NCI-H2171 (cell line): Measurements from ENCODE around the gene WBP2.
"Not testable (repeated sequence)": the region's sequence is repeated elsewhere in the genome, so short reads cannot be mapped to it uniquely, and the experiment has no call there.

Experiments
- DNase-seq: peaks from one replicate; lab custom pipeline; 2025; lab: John Stamatoyannopoulos, UW

Gene WBP2

DNA sequence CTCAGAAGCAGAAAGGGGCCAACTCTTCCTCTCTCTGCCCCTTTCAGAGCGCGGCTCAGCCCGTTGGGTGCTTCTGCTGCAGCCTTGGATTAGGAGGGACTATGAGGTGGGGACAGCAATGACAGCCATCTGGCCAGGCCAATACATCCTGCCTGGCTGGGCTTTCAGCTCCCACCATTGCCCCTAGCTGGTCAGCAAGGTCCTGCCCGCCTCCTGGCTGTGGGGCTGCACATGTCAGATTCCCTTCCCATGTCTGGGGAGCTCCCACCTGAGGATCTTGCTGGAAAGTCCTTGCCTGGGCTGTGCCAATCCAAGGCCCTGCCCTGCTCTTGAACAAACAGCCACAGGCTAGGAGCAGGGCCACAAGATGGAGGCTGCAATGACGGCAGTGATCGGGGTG is 33.3 kb upstream of the WBP2 start:
- DNase-seq, result no peak

DNA sequence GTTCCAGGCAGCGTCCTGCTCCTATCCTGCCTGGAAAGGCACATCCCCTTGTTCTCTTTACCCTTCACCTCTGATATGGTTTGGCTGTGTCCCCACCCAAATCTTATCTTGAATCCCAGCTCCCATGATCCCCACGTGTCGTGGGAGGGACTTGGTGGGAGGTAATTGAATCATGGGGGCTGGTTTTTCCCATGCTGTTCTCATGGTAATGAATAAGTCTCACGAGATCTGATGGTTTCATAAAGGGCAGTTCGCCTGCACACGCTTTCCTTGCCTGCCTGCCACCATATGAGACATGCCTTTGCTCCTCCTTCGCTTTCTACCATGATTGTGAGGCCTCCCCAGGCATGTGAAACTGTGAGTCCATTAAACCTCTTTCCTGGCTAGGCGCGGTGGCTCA is 30.7 kb upstream of the WBP2 start:
- not testable (repeated sequence) for DNase-seq

DNA sequence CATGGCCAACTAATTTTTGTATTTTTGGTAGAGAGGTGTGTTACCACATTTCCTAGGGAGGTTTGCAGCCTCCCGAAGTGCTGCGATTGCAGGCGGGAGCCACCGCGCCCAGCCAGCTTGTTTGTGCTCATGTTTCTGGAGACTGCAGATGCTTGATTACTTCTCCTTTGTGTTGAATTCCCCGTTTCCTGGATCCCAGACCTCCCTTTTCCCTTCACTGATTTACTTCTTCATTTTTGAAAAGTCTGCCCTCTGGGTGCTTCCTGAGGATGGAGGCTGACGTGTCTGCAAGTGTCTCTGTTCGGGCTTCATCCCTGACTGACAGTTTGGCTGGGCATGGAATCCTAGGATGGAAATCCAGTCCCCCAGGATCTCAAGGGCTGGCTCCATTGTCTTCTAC is 30.3 kb upstream of the WBP2 start:
- DNase-seq, result no peak

DNA sequence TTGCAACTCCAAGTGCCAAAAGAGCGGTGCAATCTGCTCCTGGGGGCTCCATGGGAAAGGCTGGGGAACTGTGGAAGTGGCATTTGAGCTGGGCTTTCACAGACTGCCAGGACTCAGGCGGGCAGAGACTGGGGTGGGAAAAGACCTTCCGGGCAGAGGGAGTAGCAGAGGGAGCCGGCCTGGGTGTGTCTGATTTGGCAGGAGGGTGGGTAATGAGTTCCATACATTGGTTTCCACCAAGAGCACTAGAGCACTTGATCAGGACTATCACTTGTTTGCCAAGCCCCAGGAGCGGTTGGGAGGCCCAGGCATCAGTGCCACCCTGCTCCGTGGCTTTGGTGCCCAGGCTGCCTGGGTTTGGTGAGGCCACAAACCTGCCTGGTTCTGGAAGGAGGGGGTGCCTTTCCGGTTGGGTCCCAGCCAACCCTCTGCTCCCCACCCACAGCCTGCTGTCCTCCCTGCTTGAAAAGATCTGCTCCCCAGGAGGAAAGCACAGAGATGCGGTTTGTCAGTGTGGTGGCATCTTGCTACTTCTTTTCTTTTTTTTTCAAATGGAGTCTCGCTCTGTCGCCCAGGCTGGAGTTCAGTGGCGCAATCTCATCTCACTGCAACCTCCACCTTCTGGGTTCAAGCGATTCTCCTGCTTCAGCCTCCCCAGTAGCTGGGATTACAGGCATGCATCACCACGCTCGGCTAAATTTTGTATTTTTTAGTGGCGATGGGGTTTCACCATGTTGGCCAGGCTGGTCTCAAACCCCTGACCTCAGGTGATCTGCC is 26.7 kb upstream of the WBP2 start:
- DNase-seq, result no peak

DNA sequence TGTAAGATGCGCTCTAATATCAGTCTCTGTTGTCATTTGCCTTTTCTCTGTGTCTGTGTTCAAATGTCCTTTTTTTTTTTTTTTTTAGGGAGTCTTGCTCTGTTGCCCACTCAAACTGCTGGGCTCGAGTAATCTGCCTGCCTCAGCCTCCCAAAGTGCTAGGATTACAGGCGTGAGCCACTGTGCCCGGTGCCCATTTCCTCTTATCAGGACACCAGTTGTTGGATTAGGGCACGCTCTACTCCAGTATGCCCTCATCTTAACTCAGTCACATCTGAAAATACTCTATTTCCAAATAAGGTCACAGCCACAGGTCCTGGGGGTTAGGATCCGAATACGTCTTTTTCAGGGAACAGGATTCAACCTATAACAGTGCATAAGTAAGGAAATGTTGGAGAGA is 25.1 kb upstream of the WBP2 start:
- no peak for DNase-seq

DNA sequence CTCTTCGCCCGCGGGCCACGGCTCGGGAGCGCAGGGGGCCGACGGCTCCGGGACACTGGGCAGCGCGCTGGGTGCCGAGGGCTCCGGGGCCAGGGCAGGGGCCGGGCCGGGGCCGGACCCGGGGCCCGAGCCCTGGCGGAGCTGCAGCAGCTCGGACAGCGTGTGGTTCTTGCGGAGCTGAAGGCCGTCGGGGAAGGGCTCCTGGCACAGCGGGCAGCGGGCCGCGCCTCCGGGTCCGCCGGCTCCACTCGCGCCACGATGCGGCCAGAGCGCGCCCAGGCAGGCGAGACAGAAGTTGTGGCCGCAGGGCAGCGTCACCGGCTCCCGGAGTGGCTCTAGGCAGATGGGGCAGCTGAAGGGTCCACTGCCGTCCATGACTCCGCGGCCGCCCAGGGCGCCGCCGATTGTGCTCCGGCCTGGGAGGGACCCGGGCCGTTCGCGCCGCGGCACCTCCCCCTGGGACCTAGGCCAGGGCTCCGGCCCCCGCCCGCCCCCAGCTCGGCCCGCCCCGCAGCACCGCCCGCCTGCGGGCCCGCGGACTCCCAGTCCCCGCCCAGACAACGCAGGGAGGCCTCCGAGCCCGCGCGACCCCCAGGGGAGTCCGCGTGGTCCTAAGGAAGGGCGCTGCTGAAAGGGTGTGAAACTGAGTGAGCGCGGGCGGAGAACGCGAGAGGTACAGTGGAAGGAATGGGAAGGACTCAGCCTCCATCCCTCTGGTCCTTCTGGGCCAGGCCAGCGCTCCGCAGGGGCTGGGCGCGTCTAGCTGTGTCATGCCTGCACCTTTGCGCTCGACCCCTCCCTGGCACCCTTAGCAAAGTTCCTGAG is 23.3 kb upstream of the WBP2 start, which contains the start of gene TRIM47:
Gene TRIM47 (minus strand): TSS at position 408 of the 825 bp plus-strand sequence. CDS start 33 bp downstream, at position 375.
- DNase-seq, result peak; percentile 26

DNA sequence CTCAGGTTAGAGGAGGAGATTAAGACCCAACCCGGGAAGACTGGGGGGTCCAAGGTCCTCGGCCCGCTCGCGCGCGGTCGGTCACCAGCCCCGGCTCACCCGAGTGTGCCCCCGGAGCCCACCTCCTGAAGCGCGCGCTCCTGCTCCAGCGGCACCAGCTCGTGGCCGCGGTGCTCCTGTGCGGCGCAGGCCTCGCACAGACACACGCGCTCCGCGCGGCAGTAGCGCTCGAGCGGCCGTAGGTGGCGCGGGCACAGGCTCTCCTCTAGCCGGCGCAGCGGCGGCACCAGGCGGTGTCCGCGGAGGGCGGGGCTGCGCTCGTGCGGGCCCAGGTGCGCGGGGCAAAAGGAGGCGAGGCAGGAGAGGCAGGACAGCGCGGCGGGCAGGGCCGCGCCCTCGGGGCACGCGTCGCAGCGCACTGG is 22.6 kb upstream of the WBP2 start:
- peak; percentile 72 for DNase-seq

DNA sequence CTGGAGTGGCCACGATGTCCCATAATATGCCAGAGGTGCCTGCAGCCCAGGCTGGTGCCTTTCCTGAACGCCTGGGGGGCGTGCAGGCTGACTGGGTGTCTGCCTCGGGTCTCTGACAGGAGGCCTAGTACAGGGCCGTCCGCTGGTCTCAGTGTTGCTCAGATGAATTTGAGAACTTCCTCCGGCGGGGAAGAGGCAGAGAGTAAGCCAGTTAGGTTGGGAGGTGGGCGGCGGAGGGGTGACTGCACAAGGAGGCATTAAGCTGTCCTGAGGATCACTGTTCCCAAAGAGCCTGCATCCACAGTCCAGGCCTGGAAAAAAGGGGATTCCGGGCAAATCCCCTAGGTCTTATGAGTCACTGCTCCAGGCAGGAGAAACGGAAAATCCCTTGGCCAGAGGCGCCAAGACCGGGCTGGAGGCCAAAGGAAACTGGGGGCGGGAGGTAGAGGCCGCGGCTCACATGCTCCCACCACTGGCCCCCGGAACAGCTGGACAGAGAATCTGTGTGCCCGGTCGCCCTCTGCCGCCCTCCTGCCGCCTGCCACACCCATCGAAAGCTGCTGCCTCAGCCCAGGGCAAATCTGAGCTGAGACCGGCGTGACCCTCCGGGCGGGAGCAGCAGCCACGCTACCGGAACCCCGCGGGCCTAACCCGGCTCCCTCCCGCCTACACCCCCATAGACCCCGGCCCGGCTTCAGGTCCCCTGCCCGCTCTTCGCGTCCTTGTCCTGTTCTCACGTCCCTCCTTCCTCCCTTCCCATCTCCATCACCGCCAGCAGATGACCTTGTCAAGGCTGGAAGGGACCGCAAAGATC is 22.0 kb upstream of the WBP2 start:
- peak; percentile 36 for DNase-seq

DNA sequence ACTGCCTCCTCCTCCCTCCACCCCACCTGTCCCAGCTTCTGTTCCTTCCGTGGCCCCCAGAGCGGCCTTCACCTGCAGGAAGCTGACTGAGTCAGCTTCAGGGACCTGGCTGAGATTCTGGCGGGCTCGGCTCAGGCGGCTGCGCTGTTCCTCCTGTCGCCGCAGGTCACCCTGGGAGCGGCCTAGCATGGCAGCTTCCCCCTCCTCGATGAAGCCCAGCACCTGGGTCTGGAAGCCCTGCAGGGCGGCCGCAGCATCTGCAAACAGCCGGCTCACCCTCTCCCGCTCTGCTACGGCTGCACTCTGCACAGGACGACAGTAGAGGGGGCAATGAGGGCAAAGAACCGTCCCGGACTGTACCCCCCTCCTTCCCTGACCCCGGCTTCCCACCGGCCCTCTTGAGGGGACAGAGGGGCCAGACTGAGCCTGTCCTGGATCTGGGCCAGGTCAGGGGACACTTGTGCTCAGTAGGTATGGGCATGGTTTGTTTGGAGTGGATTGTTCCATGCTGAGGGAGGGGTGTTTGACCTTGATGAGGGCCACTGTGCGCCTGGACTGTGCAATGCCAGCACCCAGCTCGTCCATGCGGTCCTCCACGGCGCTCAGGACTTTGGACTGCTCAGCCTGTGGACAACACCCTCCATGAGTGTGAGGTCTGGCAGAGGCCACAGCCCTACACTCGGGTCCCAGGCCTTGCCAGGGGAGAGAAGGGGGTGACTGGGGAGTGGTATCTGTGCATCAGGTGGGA is 21.2 kb upstream of the WBP2 start:
- DNase-seq, result peak; percentile 82

DNA sequence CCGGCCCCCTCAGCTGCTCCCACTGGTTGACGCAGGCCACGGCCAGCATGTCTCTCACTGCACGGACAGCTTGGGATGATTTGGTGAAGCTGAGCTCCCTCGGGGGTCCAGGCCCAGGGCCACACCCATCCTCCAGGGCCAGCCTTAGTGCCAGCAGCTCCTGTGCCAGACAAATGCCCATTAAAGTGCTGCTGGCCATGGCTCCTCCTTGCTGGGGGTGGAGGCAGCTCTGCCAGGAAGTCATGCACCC is 20.7 kb upstream of the WBP2 start:
- no peak for DNase-seq

DNA sequence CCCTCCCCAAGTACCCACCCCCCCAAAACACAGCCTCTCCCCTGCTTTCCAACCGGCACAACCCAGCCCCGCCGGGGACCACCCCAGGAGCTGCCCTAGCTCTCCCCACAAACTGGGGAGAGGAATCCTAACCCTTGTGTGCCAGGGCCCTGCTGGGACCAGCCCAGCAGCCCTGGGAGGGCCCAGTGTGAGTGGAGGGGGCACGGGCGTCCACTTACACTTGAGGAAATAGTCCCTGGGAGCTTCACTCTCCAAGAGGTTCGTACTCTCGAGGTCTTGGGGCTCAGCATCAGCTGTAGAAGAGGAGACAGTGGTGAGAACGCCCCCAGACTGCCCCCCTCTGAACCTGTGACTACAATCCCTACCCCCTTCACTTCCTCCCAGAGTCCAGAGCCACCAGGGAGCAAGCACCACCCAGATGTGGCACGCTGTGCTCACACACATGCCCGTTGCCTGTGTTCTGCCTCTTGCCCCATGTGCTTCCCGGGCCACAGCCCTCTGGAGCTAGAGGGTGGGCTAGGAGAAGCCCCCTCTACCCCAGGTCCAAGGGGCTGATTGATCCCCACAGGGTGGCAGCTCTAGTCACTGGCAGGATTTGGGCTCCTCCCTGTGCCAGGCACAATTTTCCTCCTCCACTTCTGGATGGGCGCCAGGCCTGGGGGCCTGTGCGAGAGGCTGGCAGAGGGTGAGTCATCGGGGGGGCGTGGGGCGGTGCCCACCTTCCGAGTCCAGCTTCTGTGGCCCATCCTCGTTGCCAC is 20.2 kb upstream of the WBP2 start:
- no peak for DNase-seq

DNA sequence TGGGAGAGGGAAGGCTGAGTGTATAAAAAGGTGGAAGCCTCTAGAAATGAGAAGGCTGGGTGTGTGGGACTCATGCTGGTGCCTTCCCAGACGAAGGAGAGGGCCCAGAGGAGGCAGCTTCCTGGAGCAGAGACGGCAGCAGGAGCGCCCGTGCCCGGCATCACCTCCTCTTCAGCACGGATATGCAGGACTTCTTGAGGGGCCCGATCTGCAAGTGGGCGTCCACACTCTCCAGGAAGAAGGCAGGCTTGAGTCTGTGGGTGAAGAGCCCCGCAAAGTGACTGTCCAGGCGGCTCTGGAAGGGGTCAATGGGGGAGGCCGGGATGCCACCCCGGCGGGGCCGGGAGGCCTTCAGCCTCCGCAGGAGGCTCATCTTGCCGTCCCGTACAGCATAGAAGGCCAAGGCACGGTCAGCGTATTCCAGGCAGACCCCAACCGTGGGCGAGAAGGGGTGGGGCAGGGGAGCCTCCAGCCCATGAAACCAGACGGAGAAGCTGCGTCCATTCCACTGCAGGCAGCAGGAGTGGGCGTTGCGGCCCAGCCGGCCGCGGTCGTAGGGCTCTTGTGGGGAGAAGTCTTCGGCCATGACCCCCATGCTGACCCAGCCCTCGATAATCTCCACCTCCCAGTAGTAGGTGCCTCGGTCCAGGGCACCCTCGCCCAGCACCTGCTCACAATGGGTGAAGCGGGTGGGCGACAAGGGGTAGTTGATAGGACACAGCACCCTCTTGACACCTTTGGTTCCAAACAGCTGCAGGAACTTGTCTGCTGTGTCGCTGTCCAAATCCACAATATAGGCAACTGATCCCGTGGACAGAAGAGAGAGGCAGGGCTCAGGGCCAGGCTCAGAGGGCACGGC is 19.4 kb upstream of the WBP2 start:
- DNase-seq, result no peak

DNA sequence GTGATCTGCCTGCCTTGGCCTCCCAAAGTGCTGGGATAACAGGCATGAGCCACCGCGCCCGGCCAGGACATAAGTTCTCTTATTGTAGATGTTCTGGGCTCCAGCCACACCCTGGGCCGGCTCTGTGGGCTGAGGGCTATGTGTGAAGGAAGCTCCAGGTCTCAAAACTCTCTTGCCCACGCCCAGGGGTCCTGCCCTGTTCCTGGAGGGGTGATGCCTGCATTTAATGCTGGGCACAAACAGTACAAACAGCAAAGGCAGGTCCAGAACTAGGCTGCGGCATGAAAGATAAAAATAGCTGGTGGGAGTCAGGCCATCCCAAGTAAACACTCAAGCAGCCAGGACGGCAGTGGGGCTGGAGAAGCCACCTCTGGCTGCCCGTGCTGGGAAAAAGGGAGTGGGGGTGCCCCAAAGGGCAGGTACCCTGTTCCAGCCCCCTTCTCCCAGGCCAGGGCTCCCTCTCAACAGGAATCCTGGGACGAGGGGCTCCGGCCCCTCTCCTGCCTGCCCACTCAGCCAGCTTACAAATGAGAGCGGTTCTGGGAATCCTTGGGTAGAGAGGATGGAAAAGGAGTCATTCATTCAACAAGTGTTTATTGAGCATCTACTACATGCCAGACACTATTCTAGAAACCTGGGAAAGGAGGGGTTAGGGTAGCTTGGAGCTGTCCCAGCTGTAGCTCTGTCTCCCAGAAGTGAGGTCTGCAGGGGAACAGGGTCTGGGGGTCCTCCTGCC is 18.6 kb upstream of the WBP2 start:
- no peak for DNase-seq

DNA sequence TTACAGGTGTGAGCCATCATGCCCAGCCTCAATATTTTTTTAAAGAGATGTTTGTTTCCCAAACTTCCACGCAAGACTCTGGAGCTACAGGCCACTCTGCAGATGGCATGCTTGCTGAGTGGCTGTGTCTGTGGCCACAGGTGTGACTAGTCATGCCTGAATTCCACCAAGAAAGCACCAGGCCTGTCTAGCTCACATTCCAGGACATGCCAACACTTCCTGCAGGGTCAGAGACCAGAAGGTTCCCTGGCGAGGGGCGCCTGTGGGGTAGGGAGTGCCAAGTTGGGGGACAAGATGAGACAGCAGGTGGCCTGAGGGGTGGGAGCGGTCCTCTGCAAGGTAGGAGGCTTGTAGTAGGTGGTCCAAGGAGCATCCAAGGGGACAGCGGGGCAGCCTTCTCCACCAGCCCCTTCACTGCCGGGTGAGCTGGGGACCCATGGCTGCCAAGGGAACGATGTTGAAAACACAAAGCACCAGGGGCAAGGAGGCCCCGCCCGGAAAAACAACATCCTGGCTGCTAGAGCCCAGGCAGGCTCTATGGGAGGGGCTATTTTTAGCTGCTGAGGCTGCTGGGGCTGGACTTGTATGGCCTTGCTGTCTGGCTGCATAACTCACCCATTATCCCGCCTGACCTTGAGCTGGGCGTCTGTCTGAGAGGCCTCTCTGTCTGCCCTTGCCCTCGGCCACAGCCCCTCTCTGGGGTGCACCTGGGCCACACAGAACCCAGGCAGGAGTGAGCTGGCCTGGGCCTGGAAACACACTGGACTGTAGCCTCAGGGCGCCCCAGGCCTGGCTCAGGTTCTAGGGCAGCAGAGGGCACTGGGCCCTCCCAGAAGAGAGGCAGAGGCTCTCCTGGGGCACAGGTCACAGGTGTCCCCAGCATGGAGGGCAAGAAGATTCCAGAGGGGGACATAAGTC is 17.6 kb upstream of the WBP2 start:
- no peak for DNase-seq

DNA sequence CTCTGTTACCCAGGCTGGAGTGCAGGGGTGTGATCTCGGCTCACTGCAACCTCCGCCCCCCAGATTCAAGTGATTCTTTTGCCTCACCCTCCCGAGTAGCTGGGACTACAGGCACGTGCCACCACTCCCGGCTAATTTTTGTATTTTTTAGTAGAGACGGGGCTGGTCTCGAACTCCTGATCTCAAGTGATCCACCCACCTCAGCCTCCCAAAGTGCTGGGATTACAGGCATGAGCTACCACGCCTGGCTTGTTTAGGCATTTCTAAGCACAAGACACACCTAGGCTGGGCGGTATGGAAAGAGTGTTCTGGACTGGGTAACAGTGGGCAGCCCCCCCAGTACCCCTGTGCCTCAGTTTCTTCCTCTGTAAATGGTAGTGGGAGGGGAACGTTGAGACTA is 15.1 kb upstream of the WBP2 start:
- not testable (repeated sequence) for DNase-seq

DNA sequence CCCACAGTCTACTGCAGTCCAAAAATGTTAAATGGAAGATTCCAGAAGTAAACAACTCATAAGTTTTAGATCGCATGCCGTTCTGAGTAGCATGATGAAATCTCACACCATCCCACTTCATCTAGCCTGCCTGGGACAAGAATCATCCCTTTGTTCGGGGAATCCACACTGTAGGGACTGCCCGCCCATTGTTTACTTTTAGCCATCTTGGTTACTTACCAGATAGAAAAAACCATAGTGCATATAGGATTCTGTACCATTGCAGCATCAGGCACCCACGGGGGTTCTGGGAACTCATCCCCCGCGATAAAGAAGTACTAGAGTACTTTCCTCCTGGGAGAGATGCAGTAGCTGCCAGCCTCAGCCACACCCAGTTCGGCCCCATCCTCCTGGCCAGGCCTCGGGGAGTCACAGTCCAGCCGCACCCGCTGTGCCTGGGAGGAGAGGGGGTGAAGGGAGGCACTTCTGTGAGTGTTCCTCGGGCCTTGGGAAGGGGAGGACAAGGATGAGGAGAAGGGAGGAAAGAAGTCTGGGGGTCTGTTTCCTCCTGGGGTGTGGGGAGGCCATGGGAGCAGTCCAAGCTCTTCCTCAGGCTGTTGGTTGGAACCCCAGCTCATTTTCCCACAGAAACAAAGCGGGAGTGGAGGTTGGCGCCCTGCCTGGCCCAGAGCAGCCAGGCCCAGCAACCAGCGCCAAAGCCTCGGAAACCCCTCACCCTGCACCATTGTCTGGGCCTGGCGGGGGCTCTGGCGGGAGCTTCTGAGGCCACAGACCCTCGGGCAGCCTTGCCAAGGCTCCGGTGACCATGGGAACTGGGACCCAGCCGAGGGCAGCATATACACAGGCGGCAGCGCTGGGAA is 14.4 kb upstream of the WBP2 start:
- no peak for DNase-seq

DNA sequence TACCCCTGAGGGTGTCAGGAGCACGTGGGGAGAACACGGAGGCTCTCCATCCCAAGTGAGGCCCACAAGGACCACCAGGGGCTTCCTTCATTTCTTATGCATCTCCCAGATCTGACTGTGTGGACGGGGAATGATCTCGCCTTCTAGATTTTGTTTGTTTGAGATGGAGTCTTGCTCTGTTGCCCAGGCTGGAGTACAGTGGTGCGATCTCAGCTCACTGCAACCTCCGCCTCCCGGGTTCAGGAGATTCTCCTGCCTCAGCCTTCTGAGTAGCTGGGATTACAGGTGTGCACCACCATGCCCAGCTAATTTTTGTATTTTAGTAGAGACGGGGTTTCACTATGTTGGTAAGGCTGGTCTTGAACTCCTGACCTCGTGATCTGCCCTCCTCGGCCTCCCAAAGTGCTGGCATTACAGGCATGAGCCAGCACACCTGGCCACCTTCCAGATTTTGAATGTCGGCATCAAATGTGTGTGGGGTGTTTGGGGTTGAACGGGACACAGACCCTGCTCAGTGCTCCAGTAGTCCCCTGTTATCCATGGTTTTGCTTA is 13.7 kb upstream of the WBP2 start:
- DNase-seq, result not testable (repeated sequence)
